ENCODE results near the gene OTOA.

The OTOA gene

GRCh38 chr16:21645261-21645721, 18.5 kb upstream of the OTOA start:
- Histone ChIP-seq H4K12ac (ENCODE audit: low read depth, low read length) (no peak overlapping the region), H3K9ac (ENCODE audit: low read length) (no peak overlapping the region), H3K4me3 (ENCODE audit: low read depth, low read length) (no peak overlapping the region), H2AK5ac (ENCODE audit: low read length) (no peak overlapping the region), H4K8ac (ENCODE audit: low read depth, low read length) (no peak overlapping the region), H3K27me3 (ENCODE audit: insufficient read depth, low read length) (no peaks in the 10 kb centered on the region), H3K23ac (ENCODE audit: low read length) (no peak overlapping the region), H3K79me2 (ENCODE audit: control insufficient read depth, insufficient read depth, low read length, poor library complexity) (no peaks in the 10 kb centered on the region), H3K18ac (ENCODE audit: low read length) (no peak overlapping the region), H3K14ac (ENCODE audit: low read length) (no peak overlapping the region), H3K27ac (ENCODE audit: low read depth, low read length) (no peak overlapping the region), H3K4me2 (ENCODE audit: low read length) (no peak overlapping the region), H2BK120ac (ENCODE audit: insufficient read depth, low read length, poor library complexity) (no peak overlapping the region), H2BK12ac (ENCODE audit: low read length) (no peak overlapping the region), H3K4ac (ENCODE audit: low read depth, low read length) (no peak overlapping the region), H3K9me3 (ENCODE audit: insufficient read depth, low read depth, low read length) (no peaks in the 10 kb centered on the region), H3K36me3 (ENCODE audit: control insufficient read depth in 1 of 2, insufficient read depth in 2 of 2, low read length in 2 of 2) (peaks cover 0 to 6% of the 10 kb centered on the region in 2 experiments), H2BK5ac (ENCODE audit: low read depth, low read length, poor library complexity) (no peak overlapping the region), H3K4me1 (ENCODE audit: control insufficient read depth in 1 of 2, insufficient read depth in 2 of 2, low read length in 2 of 2) (no peaks in the 10 kb centered on the region), H2AFZ (ENCODE audit: insufficient read depth, low read length, poor library complexity) (no peak overlapping the region), H4K91ac (ENCODE audit: low read depth, low read length) (no peak overlapping the region), H3K79me1 (ENCODE audit: low read length) (no peaks in the 10 kb centered on the region)
- peak in 1 of 2 donors; percentile 6 for DNase-seq
- WGBS (ENCODE audit: extremely low coverage, insufficient coverage, insufficient read length): no CpG with 5 or more reads among the region's 9 CpGs

- H3K14ac ChIP-seq (ENCODE audit: low read length): no peak overlapping the region
- no CpG with 5 or more reads among the region's 5 CpGs for WGBS (ENCODE audit: extremely low coverage, insufficient coverage, insufficient read length)
- H2BK12ac ChIP-seq (ENCODE audit: low read length): no peak overlapping the region
- no peak overlapping the region for H2BK120ac ChIP-seq (ENCODE audit: insufficient read depth, low read length, poor library complexity)
- H3K36me3 ChIP-seq (ENCODE audit: control insufficient read depth in 1 of 2, insufficient read depth in 2 of 2, low read length in 2 of 2): peaks cover 0 to 6% of the 10 kb centered on the region in 2 experiments
- no peak overlapping the region for H4K8ac ChIP-seq (ENCODE audit: low read depth, low read length)
- no peaks in the 10 kb centered on the region for H3K4me1 ChIP-seq (ENCODE audit: control insufficient read depth in 1 of 2, insufficient read depth in 2 of 2, low read length in 2 of 2)
- H3K18ac ChIP-seq (ENCODE audit: low read length): no peak overlapping the region
- H3K27ac ChIP-seq (ENCODE audit: low read depth, low read length): no peak overlapping the region
- no peak overlapping the region for H4K91ac ChIP-seq (ENCODE audit: low read depth, low read length)
- no peaks in the 10 kb centered on the region for H3K79me1 ChIP-seq (ENCODE audit: low read length)
- H2AFZ ChIP-seq (ENCODE audit: insufficient read depth, low read length, poor library complexity): no peak overlapping the region
- H3K27me3 ChIP-seq (ENCODE audit: insufficient read depth, low read length): no peaks in the 10 kb centered on the region
- H3K9me3 ChIP-seq (ENCODE audit: insufficient read depth, low read depth, low read length): no peaks in the 10 kb centered on the region
- no peak overlapping the region for H3K4ac ChIP-seq (ENCODE audit: low read depth, low read length)
- no peak overlapping the region for H3K9ac ChIP-seq (ENCODE audit: low read length)
- no peak overlapping the region for H3K4me3 ChIP-seq (ENCODE audit: low read depth, low read length)
- no peak overlapping the region for H3K23ac ChIP-seq (ENCODE audit: low read length)
- H2BK5ac ChIP-seq (ENCODE audit: low read depth, low read length, poor library complexity): no peak overlapping the region
- H4K12ac ChIP-seq (ENCODE audit: low read depth, low read length): no peak overlapping the region
- no peaks in the 10 kb centered on the region for H3K79me2 ChIP-seq (ENCODE audit: control insufficient read depth, insufficient read depth, low read length, poor library complexity)
- H2AK5ac ChIP-seq (ENCODE audit: low read length): no peak overlapping the region
- DNase-seq: no peak
- no peak overlapping the region for H3K4me2 ChIP-seq (ENCODE audit: low read length)
Measured at GRCh38 chr16:21646091-21646490, 17.7 kb upstream of the OTOA start.

- Histone ChIP-seq H3K4me3 (ENCODE audit: low read depth, low read length) (peak overlapping the region; percentile 26), H2AK5ac (ENCODE audit: low read length) (no peak overlapping the region), H3K18ac (ENCODE audit: low read length) (no peak overlapping the region), H2BK5ac (ENCODE audit: low read depth, low read length, poor library complexity) (no peak overlapping the region), H3K27ac (ENCODE audit: low read depth, low read length) (no peak overlapping the region), H4K12ac (ENCODE audit: low read depth, low read length) (no peak overlapping the region), H2BK120ac (ENCODE audit: insufficient read depth, low read length, poor library complexity) (no peak overlapping the region), H3K27me3 (ENCODE audit: insufficient read depth, low read length) (no peaks in the 10 kb centered on the region), H2BK12ac (ENCODE audit: low read length) (no peak overlapping the region), H2AFZ (ENCODE audit: insufficient read depth, low read length, poor library complexity) (no peak overlapping the region), H3K79me1 (ENCODE audit: low read length) (no peaks in the 10 kb centered on the region), H3K9ac (ENCODE audit: low read length) (no peak overlapping the region), H3K79me2 (ENCODE audit: control insufficient read depth, insufficient read depth, low read length, poor library complexity) (no peaks in the 10 kb centered on the region), H3K23ac (ENCODE audit: low read length) (no peak overlapping the region), H4K91ac (ENCODE audit: low read depth, low read length) (no peak overlapping the region), H3K36me3 (ENCODE audit: control insufficient read depth in 1 of 2, insufficient read depth in 2 of 2, low read length in 2 of 2) (peaks cover 0 to 6% of the 10 kb centered on the region in 2 experiments), H3K4me1 (ENCODE audit: control insufficient read depth in 1 of 2, insufficient read depth in 2 of 2, low read length in 2 of 2) (no peaks in the 10 kb centered on the region), H3K9me3 (ENCODE audit: insufficient read depth, low read depth, low read length) (no peaks in the 10 kb centered on the region), H3K14ac (ENCODE audit: low read length) (no peak overlapping the region), H4K8ac (ENCODE audit: low read depth, low read length) (no peak overlapping the region), H3K4me2 (ENCODE audit: low read length) (no peak overlapping the region), H3K4ac (ENCODE audit: low read depth, low read length) (no peak overlapping the region)
- DNase-seq: no peak
- WGBS (ENCODE audit: extremely low coverage, insufficient coverage, insufficient read length): no CpG with 5 or more reads among the region's 18 CpGs
Measured at GRCh38 chr16:21646721-21647561, 16.8 kb upstream of the OTOA start.

GRCh38 chr16:21647562-21648164, 16.1 kb upstream of the OTOA start:
- H3K36me3 ChIP-seq (ENCODE audit: control insufficient read depth in 1 of 2, insufficient read depth in 2 of 2, low read length in 2 of 2): peaks cover 0 to 6% of the 10 kb centered on the region in 2 experiments
- no peak overlapping the region for H4K12ac ChIP-seq (ENCODE audit: low read depth, low read length)
- H2BK120ac ChIP-seq (ENCODE audit: insufficient read depth, low read length, poor library complexity): no peak overlapping the region
- no peak overlapping the region for H3K4ac ChIP-seq (ENCODE audit: low read depth, low read length)
- no peak overlapping the region for H2AFZ ChIP-seq (ENCODE audit: insufficient read depth, low read length, poor library complexity)
- H4K8ac ChIP-seq (ENCODE audit: low read depth, low read length): no peak overlapping the region
- WGBS (ENCODE audit: extremely low coverage, insufficient coverage, insufficient read length): no CpG with 5 or more reads among the region's 9 CpGs
- no peak overlapping the region for H3K4me3 ChIP-seq (ENCODE audit: low read depth, low read length)
- no peaks in the 10 kb centered on the region for H3K27me3 ChIP-seq (ENCODE audit: insufficient read depth, low read length)
- H3K79me1 ChIP-seq (ENCODE audit: low read length): no peaks in the 10 kb centered on the region
- no peak overlapping the region for H3K18ac ChIP-seq (ENCODE audit: low read length)
- H3K4me1 ChIP-seq (ENCODE audit: control insufficient read depth in 1 of 2, insufficient read depth in 2 of 2, low read length in 2 of 2): no peaks in the 10 kb centered on the region
- no peaks in the 10 kb centered on the region for H3K9me3 ChIP-seq (ENCODE audit: insufficient read depth, low read depth, low read length)
- H3K4me2 ChIP-seq (ENCODE audit: low read length): no peak overlapping the region
- H4K91ac ChIP-seq (ENCODE audit: low read depth, low read length): no peak overlapping the region
- no peak for DNase-seq
- H2BK12ac ChIP-seq (ENCODE audit: low read length): no peak overlapping the region
- no peak overlapping the region for H3K27ac ChIP-seq (ENCODE audit: low read depth, low read length)
- no peak overlapping the region for H3K9ac ChIP-seq (ENCODE audit: low read length)
- H3K79me2 ChIP-seq (ENCODE audit: control insufficient read depth, insufficient read depth, low read length, poor library complexity): no peaks in the 10 kb centered on the region
- H2AK5ac ChIP-seq (ENCODE audit: low read length): no peak overlapping the region
- H3K14ac ChIP-seq (ENCODE audit: low read length): no peak overlapping the region
- no peak overlapping the region for H2BK5ac ChIP-seq (ENCODE audit: low read depth, low read length, poor library complexity)
- no peak overlapping the region for H3K23ac ChIP-seq (ENCODE audit: low read length)
